ENCODE results near the gene AFTPH.

Gene AFTPH

DNA sequence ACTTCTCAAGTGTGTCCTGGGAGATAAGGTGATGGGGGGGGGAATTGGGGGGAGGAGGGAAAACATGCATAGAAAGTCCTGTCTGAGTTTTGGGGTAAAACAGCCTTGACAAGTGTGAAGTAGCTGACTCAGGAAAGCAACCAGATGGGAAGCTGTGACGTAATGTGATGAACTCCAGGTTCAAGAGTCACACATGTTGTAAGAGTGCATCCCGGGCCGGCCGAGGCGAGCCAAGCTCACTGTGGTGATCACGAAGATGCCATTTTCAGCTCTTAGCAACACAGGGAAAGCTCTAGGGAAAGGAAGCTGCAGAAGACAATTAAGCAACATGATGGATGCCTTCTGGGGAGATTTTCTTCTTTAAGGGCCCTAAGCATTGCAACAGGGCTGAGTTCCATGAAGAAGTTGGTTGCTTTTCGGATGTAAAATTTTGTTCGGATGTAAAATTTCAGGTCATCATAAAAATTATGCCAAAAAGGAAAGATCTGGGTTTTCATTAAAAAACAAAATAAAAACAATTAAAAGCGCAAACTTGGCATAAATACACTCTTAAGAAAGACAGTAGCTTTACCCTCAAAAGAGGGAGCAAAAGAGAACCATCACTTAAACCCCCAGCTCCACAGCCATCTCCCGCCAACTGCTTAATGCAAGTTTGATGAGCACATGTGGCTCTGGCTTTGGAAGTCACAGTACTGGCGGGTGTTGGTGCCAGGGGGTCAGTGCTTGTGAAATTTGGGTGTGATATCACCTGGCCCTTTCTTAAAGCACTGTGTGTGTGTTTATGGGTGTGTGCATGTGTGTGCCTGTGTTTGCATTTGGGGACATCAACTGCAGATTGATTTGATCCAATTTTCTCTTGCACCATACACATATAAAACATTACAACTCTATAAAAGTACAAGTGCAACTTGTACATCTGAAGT lies 110.5 kb downstream of the AFTPH start:
- DNase-seq = no peak

DNA sequence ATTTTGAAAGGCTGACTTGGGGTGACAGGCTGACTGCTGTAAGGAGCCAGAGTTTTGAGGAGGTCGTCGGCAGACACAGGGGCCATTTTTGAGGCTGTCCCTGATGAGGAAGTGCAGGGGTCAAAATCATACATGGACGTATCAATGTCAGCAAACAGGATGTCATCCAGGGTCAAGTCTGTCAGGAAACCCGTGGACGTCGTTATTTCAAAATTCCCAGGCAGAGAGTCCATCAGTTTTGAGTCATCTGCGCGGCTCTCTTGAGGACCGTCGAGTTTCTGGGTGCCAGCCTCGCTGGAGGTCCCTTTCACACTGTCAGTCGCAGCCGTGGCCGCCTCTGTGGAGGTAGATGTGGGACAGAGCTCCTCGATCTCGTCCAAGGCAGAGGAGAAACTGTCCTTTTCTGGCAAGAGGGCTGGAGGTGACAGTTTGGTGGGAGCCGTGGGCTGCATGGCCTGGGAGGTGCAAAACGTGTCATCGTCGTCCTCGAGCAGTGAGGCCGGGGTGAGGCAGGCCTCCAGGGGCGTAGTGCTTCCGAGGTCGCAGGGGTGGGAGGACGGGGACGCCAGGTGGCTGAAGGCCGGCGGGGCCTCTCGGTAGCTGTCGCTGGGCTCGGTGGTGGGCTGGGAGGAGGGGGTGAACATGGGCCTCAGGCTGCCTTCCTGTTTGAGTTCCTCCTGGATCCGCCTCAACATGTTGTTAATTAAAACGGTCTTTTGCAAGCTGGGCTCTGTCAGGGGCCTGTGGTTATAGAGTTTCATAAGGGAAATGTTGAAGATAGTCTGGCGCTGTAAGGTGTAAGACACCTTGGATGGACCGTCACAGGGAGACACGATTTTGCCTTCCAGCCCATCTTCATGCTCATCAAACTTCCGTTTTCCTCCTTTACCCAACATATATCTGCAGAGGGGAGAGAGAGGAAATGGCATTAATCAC lies 112.1 kb downstream of the AFTPH start:
- DNase-seq = no peak

DNA sequence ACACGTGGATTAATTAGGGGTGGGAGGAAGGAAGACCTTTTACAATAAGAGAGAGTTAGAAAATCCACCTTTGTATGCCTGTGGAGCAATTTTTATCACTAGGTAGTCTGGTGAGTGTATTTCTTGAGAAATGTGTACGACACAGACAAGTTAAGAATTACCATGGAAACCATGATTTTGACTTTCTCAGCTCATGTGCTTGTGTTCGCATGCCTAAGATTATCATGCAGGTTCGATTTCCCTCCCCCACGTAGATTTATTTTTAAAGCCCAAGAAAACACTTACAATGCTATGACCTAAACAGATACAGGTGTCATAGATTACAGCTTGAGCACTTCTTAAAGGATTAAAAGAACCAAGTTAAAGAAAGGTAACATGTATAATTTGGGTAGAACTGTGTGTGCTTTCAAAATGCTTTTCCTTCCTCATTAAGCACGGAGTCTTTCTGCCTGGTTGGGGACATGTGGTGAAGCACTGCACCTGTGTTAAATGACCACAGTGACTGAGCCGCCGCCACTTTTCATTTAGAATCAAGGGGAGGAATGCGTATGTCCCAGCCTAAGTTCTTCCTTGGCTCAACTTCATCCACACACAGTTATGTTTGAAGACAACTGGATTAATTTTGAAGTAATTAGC lies 113.0 kb downstream of the AFTPH start:
- no peak for DNase-seq

DNA sequence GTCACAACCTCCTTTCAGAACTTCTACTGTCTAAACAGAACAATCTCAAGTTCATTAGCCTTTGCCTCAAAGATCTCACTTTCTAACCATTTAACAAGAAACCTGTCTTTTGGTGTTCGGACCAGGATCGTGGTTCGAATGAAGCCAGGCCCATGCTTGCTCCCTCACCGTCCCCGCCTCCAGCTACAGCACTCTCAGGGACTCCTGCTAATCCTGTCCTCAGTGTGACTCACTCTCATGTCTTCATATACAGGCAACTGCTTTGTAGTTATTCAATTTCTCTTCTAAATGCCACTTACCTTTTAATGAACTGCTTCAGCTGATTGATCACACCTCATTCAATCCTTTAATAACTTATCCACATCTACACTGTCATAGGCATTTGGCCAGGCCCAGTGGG lies 113.8 kb downstream of the AFTPH start:
- DNase-seq = no peak

DNA sequence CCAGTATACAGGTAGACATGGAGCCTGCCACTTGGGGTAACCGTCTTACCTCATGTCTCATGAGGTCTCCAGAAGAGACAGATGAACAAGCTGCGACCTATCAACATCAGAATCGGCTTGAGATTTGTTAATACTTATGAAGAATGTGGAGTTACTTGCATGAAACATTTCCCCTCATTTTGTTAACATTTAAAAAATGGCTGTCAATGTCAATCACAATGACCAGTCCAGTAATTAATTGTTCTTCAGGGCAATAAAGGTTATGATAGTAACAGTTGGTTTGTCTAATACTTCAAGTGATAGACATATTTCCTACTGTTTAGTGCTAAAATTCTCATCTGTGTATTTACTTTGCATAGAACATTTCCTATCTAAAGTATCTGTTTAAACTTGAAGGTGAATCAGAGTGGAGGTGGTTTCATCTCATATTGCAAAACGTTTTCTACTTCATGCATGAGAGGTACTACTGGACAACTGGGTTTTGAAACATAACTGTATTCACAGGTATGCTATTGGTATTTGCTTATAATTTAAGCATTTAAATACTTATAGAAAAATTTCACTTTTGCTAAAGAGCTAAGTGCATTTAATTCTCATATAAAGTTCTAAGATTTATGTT lies 114.5 kb downstream of the AFTPH start:
- DNase-seq = no peak

DNA sequence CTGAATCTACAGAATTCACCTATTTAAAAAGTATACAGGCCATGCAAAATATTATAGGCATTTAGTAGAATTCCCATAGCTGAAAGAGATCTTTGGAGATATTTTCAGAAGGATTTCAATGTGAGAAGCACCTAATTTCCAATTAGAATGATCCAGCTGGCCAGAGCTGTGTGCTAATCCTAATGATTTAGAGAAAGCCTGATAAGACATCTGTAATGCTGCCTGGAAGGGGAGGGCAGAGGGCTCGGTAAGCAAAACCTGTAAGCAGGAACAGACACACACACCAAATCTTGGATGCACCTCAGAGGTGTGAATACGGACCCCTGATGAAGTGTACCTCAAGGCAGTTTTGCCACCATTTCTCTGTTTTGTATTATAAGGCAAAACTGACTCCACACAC lies 115.6 kb downstream of the AFTPH start:
- no peak for DNase-seq

DNA sequence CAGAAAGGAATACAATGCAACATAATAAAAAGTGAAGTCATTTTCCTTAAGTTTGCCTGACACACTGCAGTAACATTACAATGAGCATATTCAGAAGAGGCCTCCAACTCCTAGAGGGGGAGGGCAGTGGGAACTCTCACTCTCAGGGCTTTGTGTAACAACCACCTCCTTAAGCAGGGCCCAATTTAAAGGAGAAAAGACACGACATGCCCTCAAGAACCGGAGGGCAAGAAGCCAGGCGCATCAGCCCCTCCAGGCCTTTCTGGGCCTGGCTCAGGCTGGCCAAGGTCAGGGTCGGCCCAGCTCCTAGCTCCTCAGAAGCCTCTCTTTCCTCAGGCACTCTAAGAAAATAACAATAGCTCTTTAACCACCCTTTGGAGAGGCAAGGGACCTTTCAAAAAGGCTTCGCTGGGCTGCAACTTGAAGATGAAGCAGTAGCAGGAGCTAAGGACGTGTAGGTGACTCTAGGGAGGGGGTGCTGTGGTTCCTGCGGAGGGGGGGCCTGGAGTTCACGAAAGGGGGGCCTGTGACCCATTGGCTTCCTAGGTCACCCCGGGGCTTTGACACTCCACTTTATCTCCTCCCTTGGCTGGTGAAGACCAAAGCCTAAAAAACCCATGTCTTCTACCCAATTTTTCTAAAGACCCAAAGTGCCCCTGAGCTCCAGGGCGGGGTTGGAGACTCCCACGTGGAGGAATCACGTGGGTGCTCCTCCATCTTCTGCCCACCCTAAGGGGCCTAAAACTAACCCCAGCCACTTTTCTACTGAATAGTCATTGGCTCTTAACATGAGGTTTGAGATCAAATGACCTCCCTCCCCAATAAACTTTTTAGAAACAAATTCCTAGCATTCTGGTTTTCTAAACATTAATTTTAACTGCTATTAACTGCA lies 116.3 kb downstream of the AFTPH start:
- no peak for DNase-seq

DNA sequence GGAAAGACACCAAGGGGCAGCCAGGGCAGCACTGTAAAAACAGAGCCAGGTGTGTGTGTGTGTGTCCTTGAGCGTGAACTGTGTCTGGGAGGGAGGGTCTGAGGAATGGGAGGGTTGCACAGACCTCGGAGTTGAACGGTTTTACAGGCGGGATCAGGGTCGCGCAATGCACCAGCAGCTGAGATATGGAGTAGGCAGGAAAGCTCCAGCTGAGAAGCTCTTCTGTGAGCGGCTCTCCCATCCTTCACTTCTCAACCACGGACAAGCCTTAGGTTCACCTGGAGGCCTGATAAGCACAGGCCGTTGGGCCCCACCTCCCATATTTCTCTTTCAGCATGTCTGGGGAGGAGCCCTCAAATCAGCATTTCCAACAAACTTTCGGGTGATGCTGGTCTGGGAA lies 117.5 kb downstream of the AFTPH start:
- DNase-seq = no peak

Measured in activated CD4-positive, alpha-beta T cell treated with anti-CD3 and anti-CD28 coated beads, Interleukin-2, amount 50 U/mL, for 48 hours (primary cell).